Measurements from ENCODE around the gene PALM. TPM values are rescaled to one million over a fixed set of nuclear protein-coding genes. Genes with fewer than 3 reads are reported as not detected.
"Not testable (repeated sequence)": the region's sequence is repeated elsewhere in the genome, so short reads cannot be mapped to it uniquely, and the experiment has no call there.

PALM gene
- total RNA-seq, 1 experiment from 2014 or later = 49.6 TPM

DNA sequence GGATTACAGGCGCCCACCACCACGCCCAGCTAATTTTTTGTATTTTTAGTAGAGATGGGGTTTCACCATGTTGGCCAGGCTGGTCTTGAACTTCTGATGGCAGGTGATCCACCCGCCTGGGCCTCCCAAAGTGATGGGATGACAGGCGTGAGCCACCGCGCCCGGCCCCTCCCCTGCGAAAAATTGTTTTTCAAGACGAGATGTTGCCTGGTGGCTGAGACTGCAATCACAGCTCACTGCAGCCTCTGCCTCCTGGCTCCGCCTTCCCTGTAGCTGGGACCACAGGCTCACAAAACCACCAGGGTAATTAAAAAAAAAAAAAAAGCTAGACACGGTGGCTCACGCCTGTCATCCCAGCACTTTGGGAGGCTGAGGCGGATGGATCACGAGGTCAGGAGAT is 8.8 kb upstream of the PALM start:
- DNase-seq (ENCODE audit: low spot score); in situ Hi-C loops (cut with HindIII; ENCODE audit: low sequenced_read_pairs): not testable (repeated sequence)

DNA sequence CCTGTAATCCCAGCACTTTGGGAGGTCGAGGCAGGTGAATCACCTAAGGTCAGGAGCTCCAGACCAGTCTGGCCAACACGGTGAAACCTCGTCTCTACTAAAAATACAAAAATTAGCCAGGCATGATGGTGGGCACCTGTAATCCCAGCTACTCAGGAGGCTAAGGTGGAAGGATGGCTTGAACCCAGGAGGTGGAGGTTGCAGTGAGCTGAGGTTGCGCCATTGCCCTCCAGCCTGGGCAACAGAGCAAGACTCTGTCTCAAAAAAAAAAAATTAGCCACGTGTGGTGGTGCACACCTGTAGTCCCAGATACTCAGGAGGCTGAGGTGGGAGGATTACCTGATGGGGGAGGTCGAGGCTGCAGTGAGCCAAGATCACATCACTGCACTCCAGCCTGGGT is 5.9 kb upstream of the PALM start:
- DNase-seq (ENCODE audit: low spot score); in situ Hi-C loops (cut with HindIII; ENCODE audit: low sequenced_read_pairs): not testable (repeated sequence)

DNA sequence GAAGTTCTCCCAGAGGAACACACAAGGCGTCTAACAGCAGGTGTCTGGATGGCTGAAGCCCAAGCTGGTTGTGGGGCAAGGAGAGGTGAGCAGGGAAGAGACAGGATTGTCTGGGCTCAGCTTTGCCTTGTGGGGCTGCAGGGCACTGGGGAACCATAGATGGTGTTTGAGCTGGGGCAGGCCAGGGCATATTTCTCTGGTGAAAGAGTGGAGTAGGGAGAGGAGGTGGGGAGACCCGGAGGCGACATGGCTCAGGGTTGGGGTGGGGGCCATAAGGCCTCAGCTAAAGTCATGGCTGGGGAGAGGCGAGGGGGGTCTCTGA is 5.4 kb upstream of the PALM start:
- DNase-seq (ENCODE audit: low spot score) = no peak
- in situ Hi-C loops (cut with HindIII; ENCODE audit: low sequenced_read_pairs) = no loop called here

DNA sequence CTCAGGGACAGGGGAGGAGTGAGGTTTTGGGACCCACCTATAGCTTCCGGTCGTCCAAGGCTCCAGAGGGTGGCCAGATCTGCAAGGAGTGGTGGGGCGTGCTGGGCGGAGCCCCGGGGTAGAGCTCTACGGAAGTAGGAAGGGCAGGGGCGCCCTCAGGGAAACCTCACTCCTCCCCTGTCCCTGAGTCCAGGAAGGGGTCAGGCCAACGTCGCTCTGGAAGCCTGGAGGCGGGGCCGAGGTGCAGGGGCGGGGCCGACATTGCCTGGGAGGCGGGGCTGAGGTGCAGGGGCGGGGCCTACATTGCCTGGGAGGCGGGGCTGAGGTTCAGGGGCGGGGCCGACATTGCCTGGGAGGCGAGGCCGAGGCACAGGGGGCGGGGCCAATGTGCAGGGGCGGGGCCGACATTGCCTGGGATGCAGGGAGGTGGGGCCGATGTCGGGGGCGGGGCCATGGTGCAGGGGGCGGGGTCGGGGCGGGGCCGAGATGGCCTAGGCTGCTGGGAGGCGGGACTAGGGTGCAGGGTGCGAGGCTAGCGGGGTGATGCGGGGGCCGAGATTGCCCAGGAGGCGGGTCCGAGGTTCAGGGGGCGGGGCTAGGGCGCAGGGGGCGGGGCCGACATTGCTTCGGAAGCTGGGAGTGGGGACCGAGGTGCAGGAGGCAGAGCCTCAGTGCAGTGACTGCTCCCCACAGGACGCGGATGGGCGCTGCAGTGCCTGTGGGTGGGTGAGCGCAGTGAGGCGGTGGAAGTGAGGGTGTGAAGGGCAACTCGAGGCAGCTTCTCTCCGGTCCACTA is 4.9 kb upstream of the PALM start:
- no peak for DNase-seq (ENCODE audit: low spot score)
- in situ Hi-C loops (cut with HindIII; ENCODE audit: low sequenced_read_pairs) = no loop called here

DNA sequence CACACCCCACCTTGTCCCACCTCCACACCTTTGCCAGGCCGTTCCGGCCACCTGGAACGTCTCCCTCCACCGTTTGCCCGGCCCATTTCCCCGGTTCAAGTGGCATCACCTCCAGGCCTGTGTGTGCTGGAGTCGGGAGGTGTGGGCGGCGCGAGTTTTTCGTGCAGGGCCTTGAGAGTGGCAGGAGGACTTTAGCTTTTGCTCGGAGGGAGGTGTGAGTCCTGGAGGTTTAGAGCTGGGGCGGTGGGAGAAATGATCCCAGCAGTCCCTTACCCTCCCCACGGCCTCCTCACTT is 4.3 kb upstream of the PALM start:
- no peak for DNase-seq (ENCODE audit: low spot score)
- in situ Hi-C loops (cut with HindIII; ENCODE audit: low sequenced_read_pairs) = no loop called here

DNA sequence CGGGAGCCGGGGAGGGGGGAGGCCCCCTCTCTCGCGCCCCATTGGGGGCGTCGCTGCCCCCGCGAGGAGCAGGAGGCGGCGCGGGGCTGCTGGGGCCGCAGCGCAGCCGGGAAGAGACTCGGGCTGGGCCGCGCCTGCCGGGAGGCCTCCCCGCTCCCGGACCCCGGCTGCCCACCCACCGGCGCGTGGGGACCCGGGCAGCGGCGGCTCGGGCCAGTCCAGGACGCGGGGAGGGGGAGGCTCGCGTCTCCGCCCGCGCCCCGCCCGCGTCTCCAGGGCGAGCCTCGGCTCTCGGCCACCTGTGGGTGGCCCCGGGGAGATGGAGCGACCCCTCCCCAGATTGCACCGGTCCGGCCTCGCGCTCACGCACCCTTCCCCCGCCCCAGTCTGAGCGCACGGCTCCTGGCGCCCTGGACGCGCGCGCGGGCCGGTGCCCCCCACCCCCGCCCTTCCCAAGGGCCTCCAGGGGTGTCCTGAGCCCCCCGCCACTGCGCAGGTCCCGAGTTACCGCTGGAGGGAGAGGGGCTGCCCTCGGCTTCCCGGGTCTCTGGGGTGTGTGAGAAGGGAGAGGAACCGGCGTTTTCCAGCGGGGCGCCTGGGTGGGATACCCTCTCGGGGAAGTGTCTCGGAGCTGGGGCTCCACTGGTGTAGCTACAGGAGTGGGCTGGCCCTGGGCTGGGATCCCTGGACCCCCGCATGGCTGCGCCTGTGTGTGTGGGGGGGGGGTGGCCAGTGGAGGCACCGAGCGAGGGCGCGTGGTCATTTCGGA is 645 bp downstream of the PALM start:
- in situ Hi-C loops (cut with HindIII; ENCODE audit: low sequenced_read_pairs) = no loop called here
- no peak for DNase-seq (ENCODE audit: low spot score)

DNA sequence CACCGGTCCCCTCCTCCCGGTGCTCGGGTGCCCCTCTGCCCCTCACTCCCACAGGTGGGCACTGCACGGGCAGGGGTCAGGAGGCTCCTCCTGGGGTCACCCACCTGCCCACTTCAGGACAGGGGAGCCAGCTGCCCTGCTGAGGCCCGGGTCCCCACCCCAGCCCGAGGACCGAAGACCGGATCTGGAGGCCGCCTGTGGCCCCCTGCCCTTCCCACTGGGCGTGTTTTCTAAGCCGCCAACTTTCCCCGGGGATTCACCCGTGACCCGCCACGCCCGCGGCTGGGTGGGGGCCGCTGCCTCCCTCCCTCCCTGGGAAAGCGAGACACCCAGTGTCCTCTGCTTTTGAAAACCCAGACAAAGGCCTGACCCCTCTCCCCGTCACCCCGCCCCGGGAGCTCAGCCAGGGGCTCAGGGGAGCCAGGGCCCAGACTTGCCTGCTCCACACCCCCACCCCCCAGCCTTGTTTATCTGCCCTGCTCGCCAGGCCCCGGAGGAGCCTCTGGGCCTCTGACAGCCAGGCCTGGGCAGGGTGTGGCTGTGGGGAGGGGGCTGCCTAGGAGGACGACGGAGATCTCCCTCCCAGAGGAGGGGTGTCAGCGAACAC is 1.3 kb downstream of the PALM start:
- in situ Hi-C loops (cut with HindIII; ENCODE audit: low sequenced_read_pairs) = no loop called here
- DNase-seq (ENCODE audit: low spot score) = no peak

DNA sequence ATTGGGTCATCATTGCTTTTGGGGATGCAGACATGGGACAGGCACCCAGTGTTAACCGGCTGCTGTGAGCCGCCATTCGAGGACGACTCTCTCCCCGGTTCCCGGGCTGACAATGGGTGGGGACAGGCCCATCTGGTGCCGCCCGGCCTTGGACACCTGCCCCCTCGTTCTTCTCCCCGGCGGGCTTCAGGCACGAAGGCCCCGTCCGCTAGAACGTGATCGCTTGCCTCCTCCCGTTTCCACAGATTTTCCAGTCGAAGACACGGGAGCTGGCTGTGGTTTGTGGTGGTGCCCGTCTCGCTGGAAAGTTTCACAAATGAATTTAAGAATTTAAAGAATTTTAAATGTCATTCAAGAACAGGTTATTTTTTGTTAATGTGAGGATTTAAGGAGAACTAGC is 2.0 kb downstream of the PALM start:
- DNase-seq (ENCODE audit: low spot score) = peak; percentile 52
- in situ Hi-C loops (cut with HindIII; ENCODE audit: low sequenced_read_pairs) = no loop called here

DNA sequence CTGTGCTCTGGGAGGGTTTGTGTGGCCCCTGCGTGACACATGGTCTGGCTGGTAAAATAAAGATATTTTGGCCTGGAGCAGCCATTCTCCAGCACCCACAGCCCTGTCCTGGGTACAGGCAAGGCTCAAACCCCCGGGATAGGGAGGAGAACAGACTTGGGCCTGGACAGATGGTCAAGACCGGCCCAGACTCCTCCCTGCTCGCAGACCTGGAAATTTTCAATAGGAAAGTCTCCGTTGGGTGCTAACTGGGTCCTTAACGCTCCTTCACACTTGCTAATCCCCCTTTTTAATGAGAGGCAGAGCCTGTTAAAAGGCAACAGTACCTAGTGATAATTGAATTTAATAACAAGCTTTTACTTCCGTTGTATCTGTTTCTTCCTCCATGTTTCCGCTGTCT is 2.5 kb downstream of the PALM start:
- peak; percentile 42 for DNase-seq (ENCODE audit: low spot score)
- in situ Hi-C loops (cut with HindIII; ENCODE audit: low sequenced_read_pairs) = no loop called here

DNA sequence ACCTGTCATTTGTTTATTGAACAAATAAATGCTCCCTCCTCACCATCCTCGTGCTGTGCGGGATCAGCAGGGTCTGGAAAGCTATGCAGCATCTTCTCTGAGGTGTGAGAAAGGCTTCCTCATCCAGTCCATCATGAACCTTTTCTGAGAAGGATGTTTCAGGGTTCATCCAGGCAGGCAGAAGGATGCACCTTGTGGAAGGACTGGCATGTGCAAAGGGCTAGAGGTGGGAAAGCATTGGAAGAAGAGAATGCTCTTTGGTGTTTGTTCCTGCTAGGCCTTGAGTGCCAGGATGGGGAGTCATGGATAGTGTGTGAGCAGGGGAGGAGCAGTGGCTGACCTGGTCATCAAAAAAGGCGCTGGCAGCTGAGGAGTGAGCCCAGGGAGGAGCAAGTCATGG is 6.6 kb downstream of the PALM start:
- DNase-seq (ENCODE audit: low spot score) = no peak
- in situ Hi-C loops (cut with HindIII; ENCODE audit: low sequenced_read_pairs) = no loop called here

DNA sequence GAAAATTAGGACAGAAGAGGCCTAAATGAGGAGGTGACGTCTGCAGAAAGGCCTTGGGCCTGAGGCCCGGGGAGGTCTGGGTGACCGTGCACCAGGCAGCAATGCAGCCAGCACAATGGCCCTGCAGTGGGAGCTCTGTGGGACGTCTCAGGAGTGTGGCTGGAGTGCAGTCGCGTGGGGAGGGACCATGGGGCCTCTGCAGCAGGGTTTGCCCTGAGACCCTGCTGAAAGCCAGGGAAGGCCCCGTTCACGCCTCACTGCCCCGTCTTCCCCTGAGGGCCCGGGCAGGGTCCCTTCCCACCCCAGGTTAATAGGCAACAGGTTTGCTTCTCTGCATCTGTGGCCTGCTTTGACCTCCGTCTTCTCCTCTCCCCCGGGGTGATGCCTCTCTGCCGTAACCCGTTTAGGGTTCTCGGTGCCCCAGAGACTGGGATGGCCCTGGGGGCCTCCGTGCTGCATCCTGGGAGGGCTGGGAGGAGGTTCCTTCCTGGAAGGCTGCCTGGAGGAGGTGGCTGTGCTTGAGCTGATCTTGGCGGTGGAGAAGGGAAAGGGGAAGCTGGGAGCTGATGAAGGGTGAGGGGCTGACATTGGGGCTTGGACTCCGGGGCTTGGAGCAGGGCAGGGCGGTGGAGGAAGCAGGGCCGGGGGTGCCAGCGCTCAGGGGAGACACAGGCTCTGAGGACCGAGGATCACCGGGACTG is 9.7 kb downstream of the PALM start:
- in situ Hi-C loops (cut with HindIII; ENCODE audit: low sequenced_read_pairs) = no loop called here
- no peak for DNase-seq (ENCODE audit: low spot score)

DNA sequence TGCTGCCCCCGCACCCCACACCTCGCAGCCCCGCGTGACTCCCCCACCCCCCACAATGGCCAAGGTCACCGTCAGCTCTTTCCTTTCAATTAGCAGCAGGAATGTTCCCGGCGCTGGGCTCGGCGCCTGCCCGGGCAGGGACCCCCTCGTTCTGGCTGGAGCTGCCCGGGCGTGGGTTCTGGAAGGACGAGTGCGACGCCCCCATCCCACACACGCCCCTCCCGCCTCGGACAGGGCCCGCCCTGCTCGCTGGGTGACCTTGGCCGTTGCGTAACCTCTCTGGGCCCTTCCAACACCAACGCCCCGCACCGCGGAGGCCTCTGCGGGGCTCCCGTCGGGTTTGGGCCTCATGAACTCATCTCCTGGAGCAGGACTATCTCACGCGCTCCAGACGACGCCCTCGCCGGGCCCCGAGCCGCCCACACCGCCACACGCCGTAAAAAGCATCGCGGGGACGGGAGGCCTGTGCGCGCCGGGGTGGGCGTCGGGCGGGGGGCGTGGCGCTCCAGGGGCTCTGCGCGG is 10.3 kb downstream of the PALM start:
- in situ Hi-C loops (cut with HindIII; ENCODE audit: low sequenced_read_pairs) = no loop called here
- no peak for DNase-seq (ENCODE audit: low spot score)

DNA sequence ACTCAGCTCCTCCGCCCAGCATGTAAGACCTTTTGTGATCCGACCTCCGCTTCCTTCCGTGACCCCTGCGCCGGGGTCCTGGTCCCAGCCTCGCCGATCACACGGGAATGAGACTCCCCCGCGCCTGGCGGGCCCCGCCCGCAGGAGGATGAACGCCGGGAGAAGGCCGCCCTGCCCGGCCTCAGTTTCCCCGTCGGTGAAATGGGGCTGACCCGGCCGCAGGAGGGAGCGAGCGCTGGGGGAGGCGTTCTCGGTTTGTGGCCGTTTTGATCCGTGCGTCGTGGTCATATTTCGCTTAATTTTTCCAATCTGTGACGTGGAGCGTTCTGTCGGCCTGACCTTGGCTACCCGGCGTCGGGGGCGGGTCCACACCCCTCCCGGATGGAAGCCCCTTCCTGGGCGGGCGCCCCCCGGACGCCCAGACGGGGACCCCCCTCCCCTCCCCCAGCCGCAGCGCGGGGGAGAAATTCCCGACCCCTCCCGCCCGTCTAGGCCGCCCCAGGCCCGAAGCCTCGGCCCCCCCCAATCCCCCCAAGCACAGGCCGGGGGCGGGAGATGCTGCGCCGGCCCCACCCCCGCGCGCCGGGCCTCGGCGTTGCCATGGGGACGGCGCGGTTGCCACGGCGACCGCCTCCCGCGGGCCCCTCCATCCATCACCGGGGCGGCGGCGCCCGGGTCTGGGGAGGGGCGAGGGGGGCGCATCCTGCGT is 11.1 kb downstream of the PALM start:
- no peak for DNase-seq (ENCODE audit: low spot score)
- in situ Hi-C loops (cut with HindIII; ENCODE audit: low sequenced_read_pairs) = no loop called here

DNA sequence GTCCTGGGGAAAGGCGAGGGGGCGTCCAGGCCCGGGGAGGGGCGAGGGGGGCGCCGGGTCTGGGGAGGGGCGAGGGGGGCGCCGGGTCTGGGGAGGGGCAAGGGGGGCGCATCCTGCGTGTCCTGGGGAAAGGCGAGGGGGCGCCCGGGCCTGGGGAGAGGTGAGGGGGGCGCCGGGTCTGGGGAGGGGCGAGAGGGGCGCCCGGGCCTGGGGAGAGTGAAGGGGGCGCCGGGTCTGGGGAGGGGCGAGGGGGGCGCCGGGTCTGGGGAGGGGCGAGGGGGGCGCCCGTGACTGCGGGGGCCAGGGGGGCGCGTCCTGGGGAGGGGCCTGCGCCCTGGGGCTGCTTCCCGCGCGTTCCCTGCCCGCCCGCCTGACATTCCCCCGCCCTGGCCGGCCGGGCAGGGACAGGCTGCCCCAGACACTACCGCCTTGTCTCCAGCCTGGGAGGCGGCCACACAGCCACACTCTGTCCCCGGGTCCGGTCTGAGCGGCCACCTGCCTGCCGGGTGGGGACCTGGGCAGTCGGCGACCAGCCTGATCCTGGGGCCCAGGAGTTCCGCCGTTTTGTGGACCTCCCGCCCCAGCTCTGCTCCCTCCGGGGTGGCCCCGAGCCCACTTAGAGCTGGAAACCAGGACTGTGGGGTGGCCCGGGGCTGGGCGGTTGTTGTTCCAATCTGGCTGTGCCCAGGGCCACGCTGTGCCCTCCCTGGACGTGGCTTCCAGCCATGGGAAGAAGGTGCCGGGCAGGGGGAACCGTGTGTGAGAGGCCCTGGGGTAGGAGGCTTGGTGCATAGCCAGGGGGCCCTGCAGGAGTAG is 11.8 kb downstream of the PALM start:
- in situ Hi-C loops (cut with HindIII; ENCODE audit: low sequenced_read_pairs) = no loop called here
- DNase-seq (ENCODE audit: low spot score) = peak; percentile 35

DNA sequence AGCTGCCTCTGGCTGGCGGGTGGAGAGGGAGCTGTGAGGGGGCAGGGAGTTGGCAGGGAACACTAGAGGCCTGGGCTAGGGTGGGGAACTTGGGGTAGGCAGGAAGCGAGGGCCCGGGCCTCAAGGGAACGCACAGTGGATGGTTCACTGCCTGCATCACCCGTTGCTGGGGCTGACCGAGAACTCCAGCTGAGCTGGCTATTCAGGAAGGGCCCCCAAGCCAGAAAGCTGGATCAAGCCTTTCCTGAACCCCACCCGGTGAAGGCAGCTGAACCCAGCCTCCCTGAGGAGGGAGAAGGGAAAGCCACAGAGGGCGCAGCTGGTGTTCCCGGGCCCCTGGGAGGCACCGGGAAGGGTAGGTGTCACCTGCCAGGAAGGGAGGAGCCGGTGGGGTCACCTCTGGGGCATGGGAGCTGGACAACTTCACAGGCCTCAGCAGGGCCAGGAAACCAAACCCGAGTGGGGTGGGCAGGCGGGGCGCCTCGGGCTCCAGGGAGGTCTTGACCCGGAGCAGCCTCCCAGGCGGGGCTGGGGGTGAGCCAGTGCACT is 13.9 kb downstream of the PALM start:
- in situ Hi-C loops (cut with HindIII; ENCODE audit: low sequenced_read_pairs) = no loop called here
- DNase-seq (ENCODE audit: low spot score) = no peak

DNA sequence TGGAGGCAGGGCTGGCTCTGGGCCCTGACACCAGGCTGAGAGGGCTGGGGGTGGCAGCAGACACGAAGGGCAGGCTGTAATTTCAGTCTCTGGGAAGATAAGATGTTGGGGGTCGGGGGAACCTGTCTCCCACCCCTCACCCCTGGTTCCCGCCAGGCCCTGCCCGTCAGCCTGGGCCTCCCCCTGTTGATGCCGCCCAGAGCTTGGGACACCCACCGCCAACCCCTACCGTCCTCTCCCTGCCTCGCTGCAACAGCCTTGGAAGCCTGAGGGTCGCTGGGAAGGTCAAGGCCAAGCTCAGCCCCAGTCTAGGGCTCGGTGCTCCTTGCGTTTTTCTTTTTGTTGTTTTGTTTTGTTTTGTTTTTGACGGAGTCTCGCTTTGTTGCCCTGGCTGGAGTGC is 14.5 kb downstream of the PALM start:
- in situ Hi-C loops (cut with HindIII; ENCODE audit: low sequenced_read_pairs) = no loop called here
- no peak for DNase-seq (ENCODE audit: low spot score)

DNA sequence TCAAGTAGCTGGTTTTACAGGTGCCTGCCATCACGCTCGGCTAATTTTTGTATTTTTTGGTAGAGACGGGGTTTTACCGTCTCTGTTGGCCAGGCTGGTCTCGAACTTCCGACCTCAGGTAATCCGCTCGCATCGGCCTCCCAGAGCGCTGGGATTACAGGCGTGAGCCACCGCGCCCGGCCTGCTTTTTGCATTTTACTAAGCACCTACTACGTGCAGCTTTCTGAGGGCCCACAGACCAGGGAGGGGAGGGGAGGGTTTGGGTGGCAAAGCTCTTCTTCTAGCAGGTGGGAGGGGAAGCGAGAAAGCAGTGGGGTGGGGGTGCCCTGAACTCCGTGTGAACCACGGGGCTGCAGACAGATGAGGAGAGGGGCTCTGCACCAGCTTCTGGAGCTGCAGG is 15.0 kb downstream of the PALM start:
- in situ Hi-C loops (cut with HindIII; ENCODE audit: low sequenced_read_pairs) = no loop called here

DNA sequence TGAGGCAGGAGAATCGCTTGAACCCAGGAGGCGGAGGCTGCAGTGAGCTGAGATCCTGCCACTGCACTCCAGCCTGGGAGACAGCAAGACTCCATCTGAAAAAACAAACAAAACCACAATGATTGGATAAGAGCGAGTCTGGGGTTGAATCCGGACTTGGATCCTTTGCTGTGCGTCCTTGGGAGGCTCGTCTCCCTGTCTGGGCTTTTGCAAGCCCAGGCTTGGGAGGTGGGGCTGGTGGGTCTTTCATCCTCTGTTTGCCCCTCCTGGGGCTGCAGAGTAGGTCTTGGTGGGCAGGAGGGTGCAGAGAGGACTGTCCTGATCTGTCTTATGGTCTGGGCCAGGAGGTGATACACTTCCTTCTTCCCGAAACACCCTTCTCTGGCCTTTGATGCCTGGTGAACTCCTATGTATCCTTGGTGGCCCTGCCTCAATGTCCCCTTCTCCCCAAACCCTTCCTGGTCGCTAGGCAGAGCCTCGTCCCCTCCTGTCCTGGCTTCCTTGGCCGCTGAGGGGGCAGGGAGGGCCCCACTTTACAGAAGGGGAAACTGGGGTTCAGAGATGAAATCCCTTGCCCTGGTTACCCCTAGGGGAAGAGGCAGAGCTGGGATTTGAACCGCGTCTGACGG is 16.8 kb downstream of the PALM start:
- DNase-seq (ENCODE audit: low spot score) = no peak
- in situ Hi-C loops (cut with HindIII; ENCODE audit: low sequenced_read_pairs) = no loop called here

More for the DNA sequence above, 15.0 kb downstream of the PALM start:
- no peak for DNase-seq (ENCODE audit: low spot score)

Measured in G401 (cell line).